Astrocyte of the cerebellum (primary cell): ENCODE data around the gene TSPEAR.

Source experiments
- DNase-seq: peaks from one replicate; pipeline ENCODE4 v3.0.0-alpha.2; 2011; ENCODE audit warnings: low read depth
- H3K4me3 ChIP-seq: 2 replicates; pipeline ENCODE4 v1.5.1; 2011; ENCODE audit warnings: mild to moderate bottlenecking, low read depth, low read length, moderate library complexity
- CTCF ChIP-seq: IDR thresholded peaks from 2 replicates; pipeline ENCODE4 v1.5.1; 2012; ENCODE audit warnings: low read length, low read depth, moderate library complexity, mild to moderate bottlenecking; ENCODE audit errors: missing control alignments
- in situ Hi-C: cut with HindIII; loops from 2 replicates; pipeline ENCODE4 v1.10.0; 2017; ENCODE audit warnings: low sequenced_read_pairs

Gene TSPEAR

GRCh38 chr21:44590311-44590721 is 121.1 kb downstream of the TSPEAR start:
- no peak for DNase-seq
- H3K4me3 ChIP-seq: no peak overlapping the region
- TF ChIP-seq CTCF: no peak
- in situ Hi-C loops: no loop called here

GRCh38 chr21:44589586-44590305 is 121.6 kb downstream of the TSPEAR start:
- H3K4me3 ChIP-seq: no peak overlapping the region
- in situ Hi-C loops: no loop called here
- TF ChIP-seq CTCF: no peak

DNA sequence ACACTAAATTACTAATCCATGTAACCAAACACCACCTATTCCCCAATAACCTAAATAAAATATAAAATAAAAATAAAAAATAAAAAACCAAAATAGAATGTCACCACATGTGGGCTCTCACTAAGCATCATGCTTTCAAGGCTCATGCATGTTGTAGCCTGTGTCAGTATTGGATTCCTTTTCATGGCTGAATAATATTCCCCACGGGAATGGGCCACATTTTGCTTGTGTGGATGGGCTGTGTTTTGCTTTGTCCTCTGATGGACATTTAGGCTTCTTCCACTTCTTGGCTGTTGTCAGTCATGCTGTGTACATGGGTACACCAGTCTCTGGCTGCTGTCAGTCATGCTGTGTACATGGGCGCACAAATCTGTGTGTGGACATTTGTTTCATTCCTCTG is 122.3 kb downstream of the TSPEAR start:
- in situ Hi-C loops: no loop called here
- H3K4me3 ChIP-seq: no peak overlapping the region
- DNase-seq: no peak
- TF ChIP-seq CTCF: no peak

More at GRCh38 chr21:44589586-44590305, 121.6 kb downstream of the TSPEAR start:
- no peak for DNase-seq

- TF ChIP-seq CTCF: no peak
- no peak for DNase-seq
- in situ Hi-C loops: no loop called here
- H3K4me3 ChIP-seq: no peak overlapping the region
Observed at GRCh38 chr21:44585892-44586291, 125.5 kb downstream of the TSPEAR start.

- TF ChIP-seq CTCF: no peak
- no peak for DNase-seq
- in situ Hi-C loops: no loop called here
- H3K4me3 ChIP-seq: no peak overlapping the region
Observed at GRCh38 chr21:44583800-44584147, 127.6 kb downstream of the TSPEAR start.

DNA sequence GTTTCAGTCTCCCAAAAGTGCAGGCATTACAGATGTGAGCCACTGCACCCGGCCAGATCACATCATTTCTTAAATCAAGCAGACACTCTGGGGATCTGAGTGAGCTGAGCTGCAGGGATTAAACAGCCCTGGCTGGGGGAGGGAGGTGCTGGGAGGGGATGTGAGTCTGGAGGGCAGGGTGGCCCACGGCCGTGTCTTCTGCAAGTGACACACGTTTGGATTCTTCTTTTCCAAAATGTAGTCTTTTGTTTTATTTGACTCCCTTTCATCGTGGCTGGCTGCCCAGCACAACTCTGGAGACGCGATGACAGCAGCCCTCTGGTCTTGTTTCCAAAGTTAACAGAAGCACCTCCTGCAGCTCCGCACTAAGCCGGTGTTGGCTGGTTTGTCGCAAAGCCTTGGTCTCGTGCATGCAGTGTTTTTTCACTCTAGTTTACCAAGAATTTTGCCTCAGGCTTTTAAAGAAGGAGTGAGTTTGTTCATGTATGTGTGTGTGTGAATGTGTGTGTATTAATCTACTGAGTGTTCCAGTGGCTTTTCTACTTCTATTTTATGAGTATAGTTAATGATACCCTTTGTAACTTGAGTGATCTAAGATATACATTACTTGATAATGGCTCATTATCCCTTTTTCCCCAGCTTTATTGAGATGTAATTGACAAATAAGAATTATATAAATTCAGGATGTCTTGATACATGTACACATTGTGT is 128.1 kb downstream of the TSPEAR start:
- in situ Hi-C loops: no loop called here

More for the DNA sequence above, 128.1 kb downstream of the TSPEAR start:
- no peak overlapping the region for H3K4me3 ChIP-seq
- TF ChIP-seq CTCF: no peak
- DNase-seq: no peak
